Measurements from ENCODE around the gene RSPH6A.
A peak's percentile ranks its signal among the peaks of the same experiment; 100 is the strongest.

Gene RSPH6A

DNA sequence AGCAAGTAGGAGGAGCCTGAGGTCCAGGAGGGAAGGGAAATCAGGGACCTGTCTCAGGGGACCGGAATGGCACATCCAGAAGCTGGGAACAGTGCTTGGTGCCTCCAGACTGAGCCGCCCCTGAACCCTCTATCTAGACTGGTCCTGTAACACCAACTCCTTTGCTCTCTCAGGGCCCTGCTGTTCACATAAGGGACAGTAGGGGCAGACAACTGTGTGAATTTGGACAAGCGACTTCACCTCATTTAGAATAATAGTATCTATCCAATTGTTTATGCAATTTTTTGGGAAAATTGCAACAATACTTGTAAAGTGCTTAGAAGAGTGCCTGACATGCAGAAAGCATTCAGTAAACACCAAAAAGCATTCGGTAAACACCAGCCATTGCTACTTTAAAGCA is 33.8 kb upstream of the RSPH6A start:
- no peak overlapping the region for H4K5ac ChIP-seq (ENCODE audit: low read length)
- H4K8ac ChIP-seq (ENCODE audit: low read depth, low read length): no peak overlapping the region
- DNase-seq: peak; percentile 26
- no peak overlapping the region for H2BK5ac ChIP-seq (ENCODE audit: low read length)
- H3K79me2 ChIP-seq (ENCODE audit: control insufficient read depth, insufficient read depth, low read length): no peaks in the 10 kb centered on the region
- WGBS (ENCODE audit: extremely low coverage, insufficient coverage, low lambda C conversion rate): no CpG with 5 or more reads among the region's 4 CpGs
- no peak overlapping the region for H2BK120ac ChIP-seq (ENCODE audit: low read depth, low read length)
- H3K9ac ChIP-seq (ENCODE audit: low read length): no peak overlapping the region
- no peaks in the 10 kb centered on the region for H3K4me1 ChIP-seq (ENCODE audit: control insufficient read depth, low read depth, low read length)
- H3K56ac ChIP-seq (ENCODE audit: low read length): no peak overlapping the region
- H3K4me2 ChIP-seq (ENCODE audit: low read length): no peak overlapping the region
- H3K79me1 ChIP-seq (ENCODE audit: low read length): no peaks in the 10 kb centered on the region
- H2AK5ac ChIP-seq (ENCODE audit: low read length): no peak overlapping the region
- H2BK15ac ChIP-seq (replicated peaks; ENCODE audit: low read depth): no peak overlapping the region
- no peak overlapping the region for H3K27ac ChIP-seq (ENCODE audit: low read depth, low read length)
- H3K23ac ChIP-seq (ENCODE audit: low read length): no peak overlapping the region
- H3K4ac ChIP-seq (ENCODE audit: low read depth, low read length): no peak overlapping the region
- H3K18ac ChIP-seq (ENCODE audit: low read length): no peak overlapping the region
- H3K4me3 ChIP-seq (ENCODE audit: low read length): no peak overlapping the region
- no peaks in the 10 kb centered on the region for H3K27me3 ChIP-seq (ENCODE audit: insufficient read depth, low read length, poor library complexity)
- peaks cover 24% of the 10 kb centered on the region for H3K36me3 ChIP-seq (ENCODE audit: control insufficient read depth, insufficient read depth, low read length)

DNA sequence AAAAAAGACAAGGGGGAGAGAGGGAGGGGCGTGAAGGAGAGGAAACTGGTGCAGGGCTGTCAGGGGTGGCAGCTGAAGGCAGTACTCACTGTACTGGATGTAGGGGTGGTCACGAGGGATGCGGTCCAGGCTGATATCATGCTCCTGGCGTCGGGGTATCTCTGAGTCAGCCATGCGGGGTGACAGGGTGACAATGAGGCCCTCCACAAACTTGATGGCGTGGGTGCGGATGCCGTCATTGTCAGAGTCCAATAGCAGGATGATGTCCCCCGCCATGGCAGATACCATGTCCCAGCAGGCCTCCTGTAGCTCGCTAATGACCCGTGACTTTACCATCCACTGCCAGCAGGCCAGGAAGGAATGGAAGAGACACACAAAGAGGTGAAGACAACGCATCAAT is 32.6 kb upstream of the RSPH6A start:
- Histone ChIP-seq H3K9ac (ENCODE audit: low read length) (no peak overlapping the region), H2BK15ac (replicated peaks; ENCODE audit: low read depth) (no peak overlapping the region), H3K4me1 (ENCODE audit: control insufficient read depth, low read depth, low read length) (no peaks in the 10 kb centered on the region), H2AK5ac (ENCODE audit: low read length) (no peak overlapping the region), H3K4ac (ENCODE audit: low read depth, low read length) (no peak overlapping the region), H3K4me3 (ENCODE audit: low read length) (no peak overlapping the region), H2BK5ac (ENCODE audit: low read length) (no peak overlapping the region), H3K27ac (ENCODE audit: low read depth, low read length) (no peak overlapping the region), H3K79me1 (ENCODE audit: low read length) (no peaks in the 10 kb centered on the region), H3K56ac (ENCODE audit: low read length) (no peak overlapping the region), H3K36me3 (ENCODE audit: control insufficient read depth, insufficient read depth, low read length) (peaks cover 26% of the 10 kb centered on the region), H3K4me2 (ENCODE audit: low read length) (no peak overlapping the region), H4K5ac (ENCODE audit: low read length) (no peak overlapping the region), H3K27me3 (ENCODE audit: insufficient read depth, low read length, poor library complexity) (no peaks in the 10 kb centered on the region), H2BK120ac (ENCODE audit: low read depth, low read length) (no peak overlapping the region), H3K79me2 (ENCODE audit: control insufficient read depth, insufficient read depth, low read length) (no peaks in the 10 kb centered on the region), H4K8ac (ENCODE audit: low read depth, low read length) (no peak overlapping the region), H3K23ac (ENCODE audit: low read length) (no peak overlapping the region), H3K18ac (ENCODE audit: low read length) (no peak overlapping the region)
- WGBS (ENCODE audit: extremely low coverage, insufficient coverage, low lambda C conversion rate): no CpG with 5 or more reads among the region's 13 CpGs
- no peak for DNase-seq

DNA sequence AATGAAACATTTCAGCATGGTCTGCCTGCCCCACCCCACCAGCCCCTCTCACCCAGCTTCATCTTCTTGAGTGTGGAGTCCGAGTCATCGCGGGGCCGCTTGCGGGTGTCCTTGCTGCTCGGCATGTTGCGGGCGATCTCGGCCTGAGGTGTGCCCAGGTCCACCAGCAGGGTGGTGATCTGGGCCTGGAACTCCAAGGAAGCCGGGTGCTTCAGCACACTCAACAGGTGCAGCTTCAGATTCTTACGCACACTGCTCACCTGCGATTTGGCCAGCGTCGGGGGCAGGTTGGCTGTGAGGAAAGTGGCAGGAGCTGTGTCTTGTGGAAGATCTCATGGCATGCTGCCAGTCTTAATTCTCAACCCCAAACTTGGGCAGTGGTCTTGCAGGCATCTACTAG is 27.1 kb upstream of the RSPH6A start:
- H3K4ac ChIP-seq (ENCODE audit: low read depth, low read length): no peak overlapping the region
- no peak overlapping the region for H4K5ac ChIP-seq (ENCODE audit: low read length)
- no peak overlapping the region for H3K23ac ChIP-seq (ENCODE audit: low read length)
- H3K4me3 ChIP-seq (ENCODE audit: low read length): no peak overlapping the region
- H3K4me1 ChIP-seq (ENCODE audit: control insufficient read depth, low read depth, low read length): no peaks in the 10 kb centered on the region
- H4K8ac ChIP-seq (ENCODE audit: low read depth, low read length): no peak overlapping the region
- no peaks in the 10 kb centered on the region for H3K79me1 ChIP-seq (ENCODE audit: low read length)
- no CpG with 5 or more reads among the region's 14 CpGs for WGBS (ENCODE audit: extremely low coverage, insufficient coverage, low lambda C conversion rate)
- H3K27ac ChIP-seq (ENCODE audit: low read depth, low read length): no peak overlapping the region
- no peak overlapping the region for H2BK5ac ChIP-seq (ENCODE audit: low read length)
- no peaks in the 10 kb centered on the region for H3K79me2 ChIP-seq (ENCODE audit: control insufficient read depth, insufficient read depth, low read length)
- H3K4me2 ChIP-seq (ENCODE audit: low read length): no peak overlapping the region
- no peak overlapping the region for H2BK15ac ChIP-seq (replicated peaks; ENCODE audit: low read depth)
- H3K9ac ChIP-seq (ENCODE audit: low read length): no peak overlapping the region
- no peak overlapping the region for H3K56ac ChIP-seq (ENCODE audit: low read length)
- H3K36me3 ChIP-seq (ENCODE audit: control insufficient read depth, insufficient read depth, low read length): peaks cover 22% of the 10 kb centered on the region
- H2BK120ac ChIP-seq (ENCODE audit: low read depth, low read length): no peak overlapping the region
- no peak for DNase-seq
- H3K27me3 ChIP-seq (ENCODE audit: insufficient read depth, low read length, poor library complexity): no peaks in the 10 kb centered on the region
- H3K18ac ChIP-seq (ENCODE audit: low read length): no peak overlapping the region
- H2AK5ac ChIP-seq (ENCODE audit: low read length): no peak overlapping the region

DNA sequence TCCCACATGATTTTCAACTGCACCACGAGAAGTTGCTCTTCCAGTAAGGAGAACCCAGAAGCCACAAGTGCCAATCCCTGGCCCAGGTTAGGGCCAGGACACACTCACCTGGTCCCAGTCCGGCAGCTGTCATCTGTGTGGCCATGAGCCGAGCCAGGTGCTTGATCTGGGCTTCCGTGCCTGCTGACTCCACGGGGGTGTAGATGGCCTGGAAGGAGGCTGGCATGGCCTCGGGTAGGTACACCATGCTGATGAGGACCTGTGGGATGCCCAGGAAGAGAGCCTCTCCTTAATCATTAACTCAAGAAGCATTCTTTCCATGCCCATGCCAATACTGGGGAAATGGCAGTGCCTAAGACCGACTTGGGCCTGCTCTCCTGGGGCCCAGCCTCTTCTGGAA is 19.9 kb upstream of the RSPH6A start:
- H3K4me2 ChIP-seq (ENCODE audit: low read length): no peak overlapping the region
- H2BK120ac ChIP-seq (ENCODE audit: low read depth, low read length): no peak overlapping the region
- peaks cover 22% of the 10 kb centered on the region for H3K36me3 ChIP-seq (ENCODE audit: control insufficient read depth, insufficient read depth, low read length)
- no peak overlapping the region for H3K56ac ChIP-seq (ENCODE audit: low read length)
- no peak overlapping the region for H3K23ac ChIP-seq (ENCODE audit: low read length)
- no peak overlapping the region for H2BK5ac ChIP-seq (ENCODE audit: low read length)
- WGBS (ENCODE audit: extremely low coverage, insufficient coverage, low lambda C conversion rate): no CpG with 5 or more reads among the region's 7 CpGs
- DNase-seq: no peak
- no peak overlapping the region for H3K4me3 ChIP-seq (ENCODE audit: low read length)
- H3K4ac ChIP-seq (ENCODE audit: low read depth, low read length): no peak overlapping the region
- no peak overlapping the region for H3K18ac ChIP-seq (ENCODE audit: low read length)
- H2AK5ac ChIP-seq (ENCODE audit: low read length): no peak overlapping the region
- H3K9ac ChIP-seq (ENCODE audit: low read length): no peak overlapping the region
- no peak overlapping the region for H4K5ac ChIP-seq (ENCODE audit: low read length)
- no peak overlapping the region for H2BK15ac ChIP-seq (replicated peaks; ENCODE audit: low read depth)
- H3K79me2 ChIP-seq (ENCODE audit: control insufficient read depth, insufficient read depth, low read length): no peaks in the 10 kb centered on the region
- H3K27ac ChIP-seq (ENCODE audit: low read depth, low read length): no peak overlapping the region
- no peaks in the 10 kb centered on the region for H3K4me1 ChIP-seq (ENCODE audit: control insufficient read depth, low read depth, low read length)
- H3K27me3 ChIP-seq (ENCODE audit: insufficient read depth, low read length, poor library complexity): no peaks in the 10 kb centered on the region
- H3K79me1 ChIP-seq (ENCODE audit: low read length): no peaks in the 10 kb centered on the region
- no peak overlapping the region for H4K8ac ChIP-seq (ENCODE audit: low read depth, low read length)

DNA sequence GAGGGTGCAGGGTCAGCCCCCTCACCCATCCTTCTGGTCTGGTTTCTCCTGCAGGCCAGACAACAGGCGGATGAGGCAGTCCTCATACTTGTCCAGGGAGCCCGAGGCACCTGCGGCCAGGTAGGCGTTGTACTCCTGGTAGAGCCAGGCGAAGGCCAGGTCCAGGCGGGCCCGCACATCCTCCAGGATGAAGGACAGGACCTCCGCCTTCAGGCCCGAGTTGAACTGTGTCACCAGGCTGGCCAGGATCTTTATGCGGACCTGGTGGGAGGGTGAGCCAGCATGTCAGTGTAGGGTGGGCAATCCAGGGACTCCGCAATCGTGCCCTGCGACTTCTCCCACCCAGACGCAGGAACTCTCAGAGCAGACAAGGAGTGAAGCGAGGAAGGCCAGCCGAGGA is 13.8 kb upstream of the RSPH6A start:
- H3K27me3 ChIP-seq (ENCODE audit: insufficient read depth, low read length, poor library complexity): no peaks in the 10 kb centered on the region
- no peaks in the 10 kb centered on the region for H3K4me1 ChIP-seq (ENCODE audit: control insufficient read depth, low read depth, low read length)
- no peaks in the 10 kb centered on the region for H3K79me2 ChIP-seq (ENCODE audit: control insufficient read depth, insufficient read depth, low read length)
- no peak overlapping the region for H2BK120ac ChIP-seq (ENCODE audit: low read depth, low read length)
- H3K27ac ChIP-seq (ENCODE audit: low read depth, low read length): no peak overlapping the region
- H2BK15ac ChIP-seq (replicated peaks; ENCODE audit: low read depth): no peak overlapping the region
- no peaks in the 10 kb centered on the region for H3K79me1 ChIP-seq (ENCODE audit: low read length)
- H4K8ac ChIP-seq (ENCODE audit: low read depth, low read length): no peak overlapping the region
- no peak overlapping the region for H2AK5ac ChIP-seq (ENCODE audit: low read length)
- H3K4ac ChIP-seq (ENCODE audit: low read depth, low read length): no peak overlapping the region
- H4K5ac ChIP-seq (ENCODE audit: low read length): no peak overlapping the region
- H3K4me2 ChIP-seq (ENCODE audit: low read length): no peak overlapping the region
- no peak overlapping the region for H3K4me3 ChIP-seq (ENCODE audit: low read length)
- H3K18ac ChIP-seq (ENCODE audit: low read length): no peak overlapping the region
- no peak overlapping the region for H3K23ac ChIP-seq (ENCODE audit: low read length)
- H3K9ac ChIP-seq (ENCODE audit: low read length): no peak overlapping the region
- no peak overlapping the region for H2BK5ac ChIP-seq (ENCODE audit: low read length)
- no CpG with 5 or more reads among the region's 16 CpGs for WGBS (ENCODE audit: extremely low coverage, insufficient coverage, low lambda C conversion rate)
- H3K36me3 ChIP-seq (ENCODE audit: control insufficient read depth, insufficient read depth, low read length): peaks cover 24% of the 10 kb centered on the region
- no peak for DNase-seq
- H3K56ac ChIP-seq (ENCODE audit: low read length): no peak overlapping the region

DNA sequence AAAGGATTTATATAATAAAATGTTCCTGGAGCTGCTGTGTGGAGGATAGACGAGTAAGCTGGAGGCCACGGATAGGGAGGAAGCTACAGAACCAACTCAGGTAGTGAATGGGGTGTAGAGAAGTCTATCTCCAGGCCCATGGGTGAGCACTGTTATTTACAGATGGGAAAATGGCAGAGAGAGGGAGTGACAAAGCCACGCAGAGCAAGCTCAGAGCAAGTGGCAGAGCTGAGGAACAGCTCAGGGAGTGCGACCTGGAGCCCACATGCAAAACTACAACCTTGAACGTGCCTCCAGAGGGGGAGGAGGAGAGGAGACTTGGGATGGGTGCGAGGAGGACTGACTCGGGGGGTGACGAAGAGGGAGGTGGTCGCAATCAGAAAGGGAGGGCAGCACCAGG is 13.4 kb upstream of the RSPH6A start:
- H3K79me2 ChIP-seq (ENCODE audit: control insufficient read depth, insufficient read depth, low read length): no peaks in the 10 kb centered on the region
- H3K9ac ChIP-seq (ENCODE audit: low read length): no peak overlapping the region
- H3K4me3 ChIP-seq (ENCODE audit: low read length): no peak overlapping the region
- no peak overlapping the region for H3K27ac ChIP-seq (ENCODE audit: low read depth, low read length)
- WGBS (ENCODE audit: extremely low coverage, insufficient coverage, low lambda C conversion rate): no CpG with 5 or more reads among the region's 9 CpGs
- H4K8ac ChIP-seq (ENCODE audit: low read depth, low read length): no peak overlapping the region
- no peak overlapping the region for H2BK5ac ChIP-seq (ENCODE audit: low read length)
- H2BK15ac ChIP-seq (replicated peaks; ENCODE audit: low read depth): no peak overlapping the region
- no peaks in the 10 kb centered on the region for H3K79me1 ChIP-seq (ENCODE audit: low read length)
- peaks cover 25% of the 10 kb centered on the region for H3K36me3 ChIP-seq (ENCODE audit: control insufficient read depth, insufficient read depth, low read length)
- H3K27me3 ChIP-seq (ENCODE audit: insufficient read depth, low read length, poor library complexity): no peaks in the 10 kb centered on the region
- no peak overlapping the region for H3K4ac ChIP-seq (ENCODE audit: low read depth, low read length)
- no peaks in the 10 kb centered on the region for H3K4me1 ChIP-seq (ENCODE audit: control insufficient read depth, low read depth, low read length)
- H2BK120ac ChIP-seq (ENCODE audit: low read depth, low read length): no peak overlapping the region
- no peak overlapping the region for H3K18ac ChIP-seq (ENCODE audit: low read length)
- no peak overlapping the region for H3K4me2 ChIP-seq (ENCODE audit: low read length)
- H2AK5ac ChIP-seq (ENCODE audit: low read length): no peak overlapping the region
- H4K5ac ChIP-seq (ENCODE audit: low read length): no peak overlapping the region
- DNase-seq: no peak
- H3K56ac ChIP-seq (ENCODE audit: low read length): no peak overlapping the region
- no peak overlapping the region for H3K23ac ChIP-seq (ENCODE audit: low read length)

All from mesendoderm (in vitro differentiated cells).